Measurements from ENCODE around the gene ICAM4.

ICAM4 gene

DNA sequence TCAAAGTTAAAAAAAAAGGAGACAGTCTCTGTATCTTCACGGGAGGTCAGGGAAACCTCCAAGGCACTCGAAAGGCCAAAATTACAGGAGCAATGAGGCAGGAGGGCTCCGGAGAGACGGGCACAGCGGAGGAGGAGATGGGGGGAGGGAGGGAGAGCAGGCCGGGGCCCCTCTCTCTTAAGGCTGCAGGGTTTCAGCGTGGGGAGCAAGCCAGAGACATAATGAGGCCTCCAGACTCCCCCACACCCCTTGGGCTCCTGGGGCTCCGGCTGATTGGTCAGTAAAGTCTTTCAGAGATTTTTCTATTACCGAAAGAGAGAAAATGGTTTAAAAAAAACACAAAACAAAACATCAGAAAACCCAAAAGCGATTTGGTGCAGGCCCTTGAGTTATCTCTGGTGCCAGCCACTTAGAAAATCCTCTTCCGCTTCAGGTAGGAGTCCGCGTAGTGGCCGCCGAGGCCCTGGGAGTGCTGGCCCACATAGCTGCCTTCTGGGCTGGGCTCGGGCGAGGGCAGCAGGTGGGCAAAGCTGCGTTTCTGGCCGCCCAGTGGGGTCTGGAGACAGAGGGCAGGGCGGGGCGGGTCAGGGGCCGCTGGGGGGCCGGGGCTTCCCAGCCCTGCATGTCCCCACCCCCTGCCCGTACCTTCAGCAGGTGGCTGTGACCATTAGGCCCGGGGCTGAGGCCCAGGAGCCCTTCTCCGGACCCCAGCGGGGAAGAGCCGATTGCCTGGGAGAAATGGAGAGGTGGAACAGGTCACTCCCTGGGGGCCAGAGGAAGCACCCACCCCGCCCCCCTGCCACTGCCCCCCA is 30.5 kb downstream of the ICAM4 start:
- in situ Hi-C loops (cut with MboI; ENCODE audit: low sequenced_read_pairs, unreplicated experiment): no loop called here
- no peak for TF ChIP-seq CTCF (IDR thresholded peaks at IDR 0.05; ENCODE audit: borderline replicate concordance, control extremely low read depth, extremely low read depth, insufficient read depth, missing control alignments)
- no peak for DNase-seq (ENCODE audit: low spot score)

- in situ Hi-C loops (cut with MboI; ENCODE audit: low sequenced_read_pairs, unreplicated experiment): no loop called here
These were observed 31.2 kb downstream of the ICAM4 start for GRCh38 chr19:10317857-10318462.

GRCh38 chr19:10318807-10319682 is 32.3 kb downstream of the ICAM4 start:
- in situ Hi-C loops (cut with MboI; ENCODE audit: low sequenced_read_pairs, unreplicated experiment): no loop called here
- DNase-seq (ENCODE audit: low spot score): no peak
- TF ChIP-seq CTCF (IDR thresholded peaks at IDR 0.05; ENCODE audit: borderline replicate concordance, control extremely low read depth, extremely low read depth, insufficient read depth, missing control alignments): no peak

More at GRCh38 chr19:10317857-10318462, 31.2 kb downstream of the ICAM4 start:
- TF ChIP-seq CTCF (IDR thresholded peaks at IDR 0.05; ENCODE audit: borderline replicate concordance, control extremely low read depth, extremely low read depth, insufficient read depth, missing control alignments): no peak
- DNase-seq (ENCODE audit: low spot score): no peak

GRCh38 chr19:10320602-10321416 is 34.1 kb downstream of the ICAM4 start:
- in situ Hi-C loops (cut with MboI; ENCODE audit: low sequenced_read_pairs, unreplicated experiment): no loop called here
- TF ChIP-seq CTCF (IDR thresholded peaks at IDR 0.05; ENCODE audit: borderline replicate concordance, control extremely low read depth, extremely low read depth, insufficient read depth, missing control alignments): no peak
- no peak for DNase-seq (ENCODE audit: low spot score)

DNA sequence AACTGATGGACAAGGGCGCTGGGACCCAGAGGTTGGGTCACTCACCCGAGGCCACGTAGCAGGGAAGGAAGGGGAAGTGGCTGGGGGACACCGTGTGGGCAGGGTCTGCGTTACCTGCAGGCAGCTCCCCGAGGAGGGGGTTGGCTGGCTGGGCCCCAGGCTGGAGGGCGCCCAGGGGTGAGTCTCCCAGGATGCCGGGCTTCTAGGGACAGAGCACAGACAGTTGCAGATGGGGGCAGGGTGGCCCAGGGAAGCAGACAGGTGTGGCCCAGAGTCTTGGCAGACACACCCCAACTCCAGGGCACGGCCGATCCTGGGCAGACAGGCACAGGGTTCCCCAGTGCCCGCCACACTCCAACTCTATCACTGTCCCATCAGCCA is 34.7 kb downstream of the ICAM4 start:
- in situ Hi-C loops (cut with MboI; ENCODE audit: low sequenced_read_pairs, unreplicated experiment): no loop called here
- TF ChIP-seq CTCF (IDR thresholded peaks at IDR 0.05; ENCODE audit: borderline replicate concordance, control extremely low read depth, extremely low read depth, insufficient read depth, missing control alignments): no peak
- DNase-seq (ENCODE audit: low spot score): no peak
